ENCODE measurements around the gene FRMD4A. TPM values are rescaled to one million over a fixed set of nuclear protein-coding genes. Genes with fewer than 3 reads are reported as not detected.
A peak's percentile ranks its signal among the peaks of the same experiment; 100 is the strongest.
"Not testable (repeated sequence)": the region's sequence is repeated elsewhere in the genome, so short reads cannot be mapped to it uniquely, and the experiment has no call there.

Gene FRMD4A
- total RNA-seq, 1 donor from 2014 or later, result 0.64 TPM

DNA sequence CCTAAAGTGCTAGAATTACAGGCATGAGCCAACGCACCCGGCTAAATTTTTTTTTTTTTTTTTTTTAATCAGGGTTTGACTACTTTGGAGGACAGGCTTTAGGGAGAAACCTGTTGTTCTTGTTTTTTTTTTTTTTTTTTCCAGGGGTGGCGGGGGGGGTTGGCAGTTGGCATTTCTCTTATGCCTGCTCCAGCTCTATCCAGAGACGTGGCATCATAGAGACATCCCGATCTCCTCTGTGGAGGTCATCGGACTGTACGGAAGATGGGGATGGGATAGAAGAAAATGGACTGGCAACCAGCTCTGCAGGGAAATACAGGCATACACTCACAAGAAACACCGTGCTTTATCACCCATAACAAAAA is 613.2 kb downstream of the FRMD4A start:
- ChIA-PET CTCF (no interaction called here), POLR2A (interaction anchor here (0.6 kb wide), 1 partner anchor 1215 kb away, joined by 3 read pairs; no protein-coding TSS in a partner anchor)
- TF ChIP-seq, protein P1, sequence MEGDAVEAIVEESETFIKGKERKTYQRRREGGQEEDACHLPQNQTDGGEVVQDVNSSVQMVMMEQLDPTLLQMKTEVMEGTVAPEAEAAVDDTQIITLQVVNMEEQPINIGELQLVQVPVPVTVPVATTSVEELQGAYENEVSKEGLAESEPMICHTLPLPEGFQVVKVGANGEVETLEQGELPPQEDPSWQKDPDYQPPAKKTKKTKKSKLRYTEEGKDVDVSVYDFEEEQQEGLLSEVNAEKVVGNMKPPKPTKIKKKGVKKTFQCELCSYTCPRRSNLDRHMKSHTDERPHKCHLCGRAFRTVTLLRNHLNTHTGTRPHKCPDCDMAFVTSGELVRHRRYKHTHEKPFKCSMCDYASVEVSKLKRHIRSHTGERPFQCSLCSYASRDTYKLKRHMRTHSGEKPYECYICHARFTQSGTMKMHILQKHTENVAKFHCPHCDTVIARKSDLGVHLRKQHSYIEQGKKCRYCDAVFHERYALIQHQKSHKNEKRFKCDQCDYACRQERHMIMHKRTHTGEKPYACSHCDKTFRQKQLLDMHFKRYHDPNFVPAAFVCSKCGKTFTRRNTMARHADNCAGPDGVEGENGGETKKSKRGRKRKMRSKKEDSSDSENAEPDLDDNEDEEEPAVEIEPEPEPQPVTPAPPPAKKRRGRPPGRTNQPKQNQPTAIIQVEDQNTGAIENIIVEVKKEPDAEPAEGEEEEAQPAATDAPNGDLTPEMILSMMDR (IDR thresholded peaks at IDR 0.05), result no peak
- DNase-seq, result no peak
- peaks cover 25% of the 10 kb centered on the region for H3K4me1 Mint-ChIP-seq
- ATAC-seq (ENCODE audit: low read depth), result no peak
- no peaks in the 10 kb centered on the region for H3K27me3 Mint-ChIP-seq
- intact Hi-C loops (cut with micrococcal nuclease), result no loop called here
- H3K27ac Mint-ChIP-seq, result no peak overlapping the region
- peak overlapping the region; percentile 75 for H3K4me3 Mint-ChIP-seq
- no peaks in the 10 kb centered on the region for H3K36me3 Mint-ChIP-seq (ENCODE audit: low read depth)
- no peaks in the 10 kb centered on the region for H3K9me3 Mint-ChIP-seq

DNA sequence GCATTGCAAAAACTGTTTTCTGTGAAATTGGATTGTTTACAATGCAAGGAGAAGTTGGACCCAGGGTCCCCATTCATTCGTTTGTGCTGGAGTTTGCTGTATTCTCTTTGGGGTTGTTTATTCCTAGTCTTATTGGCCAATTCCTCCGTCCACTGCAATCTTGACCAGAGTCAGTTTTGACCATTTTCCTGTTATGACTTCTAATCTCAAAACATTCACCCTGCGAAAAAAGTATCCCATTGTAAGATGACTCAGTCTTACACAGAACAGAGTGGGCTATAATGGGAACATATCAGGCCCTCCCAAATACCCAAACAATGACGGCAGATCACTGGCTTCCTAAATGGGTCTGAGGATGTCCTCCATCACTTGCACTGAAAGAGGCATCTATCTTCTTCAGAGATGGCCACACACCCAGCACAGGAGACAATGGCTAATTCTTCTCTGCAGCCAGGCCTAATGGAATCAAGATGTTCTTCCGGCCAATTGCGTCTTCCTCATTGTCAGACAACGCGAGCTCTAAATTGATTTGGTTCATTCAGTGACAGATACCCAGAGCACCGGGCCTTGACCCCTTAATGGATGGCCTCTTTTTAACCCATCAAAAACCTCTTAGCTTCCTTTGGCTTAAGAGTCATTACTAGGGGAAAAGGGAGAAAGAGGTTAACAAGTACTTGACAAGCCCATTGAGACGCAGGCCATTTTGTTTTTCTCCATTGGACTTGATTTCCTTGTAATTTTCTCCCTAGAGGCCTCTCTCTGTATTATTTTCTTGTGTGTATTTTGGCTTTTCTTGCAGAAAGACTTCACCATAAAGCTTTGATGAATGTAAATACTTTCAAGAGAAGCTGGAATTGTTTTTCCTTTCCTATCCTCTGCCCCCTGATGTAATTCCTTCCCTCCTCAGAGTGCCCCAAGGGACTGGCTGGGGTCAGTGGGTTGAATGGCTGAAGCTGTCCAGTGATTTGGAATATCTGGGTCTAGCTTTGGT is 614.3 kb downstream of the FRMD4A start:
- intact Hi-C loops (cut with micrococcal nuclease), result no loop called here
- H3K36me3 Mint-ChIP-seq (ENCODE audit: low read depth), result no peaks in the 10 kb centered on the region
- no peak overlapping the region for H3K27ac Mint-ChIP-seq
- TF ChIP-seq, protein P1 (IDR thresholded peaks at IDR 0.05), result no peak
- POLR2A ChIA-PET, result no interaction called here
- no peaks in the 10 kb centered on the region for H3K27me3 Mint-ChIP-seq
- CTCF ChIA-PET, result no interaction called here
- ATAC-seq (ENCODE audit: low read depth) (no peak), DNase-seq (no peak)
- H3K4me3 Mint-ChIP-seq, result no peak overlapping the region
- H3K4me1 Mint-ChIP-seq, result peaks cover 35% of the 10 kb centered on the region
- H3K9me3 Mint-ChIP-seq, result no peaks in the 10 kb centered on the region

DNA sequence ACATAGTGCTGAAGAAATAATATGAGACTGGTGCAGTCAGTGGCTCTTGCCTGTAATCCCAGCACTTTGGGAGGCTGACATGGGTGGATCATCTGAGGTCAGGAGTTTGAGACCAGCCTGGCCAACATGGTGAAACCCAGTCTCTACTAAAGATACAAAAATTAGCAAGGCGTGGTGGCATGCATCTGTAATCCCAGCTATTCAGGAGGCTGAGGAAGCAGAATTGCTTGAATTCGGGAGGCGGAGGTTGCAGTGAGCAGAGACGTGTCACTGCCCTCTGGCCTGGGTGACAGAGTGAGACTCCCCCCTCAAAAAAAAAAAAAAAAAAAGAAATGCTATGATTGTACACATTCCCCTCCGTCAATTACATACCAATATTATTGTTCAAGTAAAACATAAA is 615.1 kb downstream of the FRMD4A start:
- H3K27me3 Mint-ChIP-seq; H3K27ac Mint-ChIP-seq; intact Hi-C loops (cut with micrococcal nuclease); H3K4me3 Mint-ChIP-seq; DNase-seq; CTCF ChIA-PET; H3K36me3 Mint-ChIP-seq (ENCODE audit: low read depth); H3K9me3 Mint-ChIP-seq; ATAC-seq (ENCODE audit: low read depth): not testable (repeated sequence)
- POLR2A ChIA-PET, result interaction anchor here (0.7 kb wide), 1 partner anchor 1211 kb away, joined by 4 read pairs; no protein-coding TSS in a partner anchor
- H3K4me1 Mint-ChIP-seq, result peaks cover 37% of the 10 kb centered on the region

DNA sequence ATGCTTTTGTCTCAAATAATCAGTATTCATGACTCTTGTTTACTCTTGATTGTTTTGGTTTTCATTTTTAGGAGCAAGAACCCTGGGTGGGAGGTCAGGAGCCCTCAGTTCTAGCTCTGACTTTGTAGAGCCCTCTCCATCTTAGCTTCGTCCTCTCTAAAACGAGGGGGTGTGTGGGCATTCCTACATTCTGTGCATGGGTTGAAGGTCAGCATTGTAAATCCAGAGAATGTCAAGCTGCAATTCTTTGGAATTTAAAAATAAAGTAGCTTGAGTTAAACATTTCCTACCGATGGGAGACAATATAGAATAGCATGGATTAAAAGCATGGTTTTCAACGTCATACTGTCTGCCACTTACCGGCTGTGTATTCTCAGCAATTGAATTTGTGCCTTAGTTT is 615.6 kb downstream of the FRMD4A start:
- ChIA-PET POLR2A (interaction anchor here (0.7 kb wide), 1 partner anchor 1211 kb away, joined by 4 read pairs; no protein-coding TSS in a partner anchor), CTCF (no interaction called here)
- no peaks in the 10 kb centered on the region for H3K27me3 Mint-ChIP-seq
- no peaks in the 10 kb centered on the region for H3K36me3 Mint-ChIP-seq (ENCODE audit: low read depth)
- TF ChIP-seq, protein P1 (IDR thresholded peaks at IDR 0.05), result no peak
- intact Hi-C loops (cut with micrococcal nuclease), result no loop called here
- no peak overlapping the region for H3K4me3 Mint-ChIP-seq
- ATAC-seq (ENCODE audit: low read depth) (no peak), DNase-seq (no peak)
- peaks cover 37% of the 10 kb centered on the region for H3K4me1 Mint-ChIP-seq
- no peak overlapping the region for H3K27ac Mint-ChIP-seq
- no peaks in the 10 kb centered on the region for H3K9me3 Mint-ChIP-seq

DNA sequence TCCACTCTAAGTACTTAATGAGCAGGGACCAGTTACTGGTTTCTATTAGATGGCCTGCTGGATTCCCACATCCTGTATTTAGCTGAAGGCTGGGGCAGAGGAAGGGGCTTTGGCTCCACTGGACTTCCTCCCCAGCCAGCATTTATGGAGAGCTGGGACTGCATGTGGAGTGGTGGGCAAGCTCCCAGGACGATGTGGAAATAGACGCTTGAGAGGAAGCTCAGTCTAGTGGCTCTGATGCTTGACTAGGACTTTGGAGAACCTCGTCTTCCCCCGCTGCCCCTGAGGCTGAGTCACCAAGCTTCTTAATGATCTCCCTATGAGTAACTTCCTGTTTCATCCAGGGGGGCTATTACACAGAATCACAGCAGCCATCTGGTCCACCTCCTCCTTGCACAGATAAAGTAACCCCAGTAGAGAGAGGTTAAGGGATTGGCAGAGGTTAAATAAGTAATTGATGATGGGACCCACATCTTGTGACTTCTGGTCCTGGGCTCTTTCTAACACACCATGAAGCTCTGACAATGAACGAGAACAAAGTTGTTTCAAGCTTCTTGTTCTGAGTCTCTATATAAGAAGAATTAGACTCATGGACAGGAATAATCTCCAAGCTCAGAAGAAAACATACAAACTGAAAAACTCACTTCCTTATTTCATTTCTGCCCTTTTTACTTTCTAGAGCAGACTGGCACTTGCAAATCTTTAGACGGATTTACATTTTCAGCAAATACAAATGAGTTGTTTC is 617.7 kb downstream of the FRMD4A start:
- CTCF ChIA-PET, result interaction anchor here (0.6 to 1.0 kb wide), 2 partner anchors 70 to 561 kb away, joined by 3 read pairs; no protein-coding TSS in a partner anchor
- DNase-seq (peak; percentile 47), ATAC-seq (ENCODE audit: low read depth) (peak; percentile 90)
- TF ChIP-seq, protein P1 (IDR thresholded peaks at IDR 0.05), result no peak
- peaks cover 28% of the 10 kb centered on the region for H3K4me1 Mint-ChIP-seq
- peak overlapping the region; percentile 72 for H3K4me3 Mint-ChIP-seq
- no peaks in the 10 kb centered on the region for H3K36me3 Mint-ChIP-seq (ENCODE audit: low read depth)
- intact Hi-C loops (cut with micrococcal nuclease), result loop anchor here (1.0 to 2.0 kb wide), 5 partner anchors 44 to 126 kb away; no protein-coding TSS in a partner anchor
- H3K27me3 Mint-ChIP-seq, result no peaks in the 10 kb centered on the region
- peak overlapping the region; percentile 97 for H3K27ac Mint-ChIP-seq
- no peaks in the 10 kb centered on the region for H3K9me3 Mint-ChIP-seq
- POLR2A ChIA-PET, result interaction anchor here (0.5 to 1.7 kb wide), 12 partner anchors 10 to 1209 kb away, joined by 3 to 13 read pairs (median 4); partner anchors contain the start of genes CDNF, HSPA14 and MSANTD7

Measured in activated B cell treated with CpG ODN at 0.5 μM for 24 hours (primary cell).